OCI-LY7 (cell line): ENCODE measurements around the gene DNAJC21.

Source experiments
- CTCF ChIP-seq: fragments of 200-600 bp; sonication (generic); conservative IDR thresholded peaks from 2 replicates; pipeline ENCODE4 v1.5.1; 2014; ENCODE audit warnings: mild to moderate bottlenecking, antibody characterized with exemption, low read length, moderate library complexity, mixed read lengths
- EZH2phosphoT487 ChIP-seq: fragments of 200-600 bp; sonication (generic); IDR thresholded peaks from 2 replicates; pipeline ENCODE4 v1.6.1; 2018; ENCODE audit warnings: low read depth, borderline replicate concordance, mild to moderate bottlenecking, mixed run types, antibody characterized with exemption, low read length, moderate library complexity, mixed read lengths

GRCh38 chr5:34899066-34899465 lies 30.3 kb upstream of the DNAJC21 start:
- TF ChIP-seq CTCF (no peak), EZH2phosphoT487 (no peak)
